H9 (cell line): ENCODE results near the gene DCAF12. TPM values are rescaled to one million over a fixed set of nuclear protein-coding genes. Genes with fewer than 3 reads are reported as not detected.

Experiments used
- DNase-seq: peaks from one replicate; pipeline ENCODE4 v3.0.0-alpha.2; 2017
- H2AFZ ChIP-seq: one replicate; pipeline ENCODE4 v1.6.1; 2013; ENCODE audit warnings: mild to moderate bottlenecking, low read length, control low read depth, moderate library complexity
- H2AK5ac ChIP-seq: 2 replicates; pipeline ENCODE4 v1.6.1; 2013; ENCODE audit warnings: low read length, control low read depth, mixed read lengths; ENCODE audit not compliant: insufficient read length
- H2BK120ac ChIP-seq: one replicate; pipeline ENCODE4 v1.6.1; 2013; ENCODE audit warnings: low read depth, mild to moderate bottlenecking, low read length, control low read depth, inconsistent platforms; ENCODE audit not compliant: poor library complexity, severe bottlenecking
- H2BK12ac ChIP-seq: 2 replicates; pipeline ENCODE4 v1.6.1; 2013; ENCODE audit warnings: low read length, control low read depth, mixed read lengths, low read depth; ENCODE audit not compliant: insufficient read length
- H2BK15ac ChIP-seq: 2 replicates; pipeline ENCODE4 v1.6.1; 2013; ENCODE audit warnings: low read depth, low read length, control low read depth
- H2BK20ac ChIP-seq: one replicate; pipeline ENCODE4 v1.6.1; 2013; ENCODE audit warnings: low read depth, mild to moderate bottlenecking, low read length, control low read depth, inconsistent platforms; ENCODE audit not compliant: poor library complexity, severe bottlenecking
- H2BK5ac ChIP-seq: 2 replicates; pipeline ENCODE4 v1.6.1; 2013; ENCODE audit warnings: low read length, control low read depth, mixed read lengths; ENCODE audit not compliant: insufficient read length
- H3K14ac ChIP-seq: 2 replicates; pipeline ENCODE4 v1.6.1; 2013; ENCODE audit warnings: low read length, control low read depth; ENCODE audit not compliant: insufficient read depth
- H3K18ac ChIP-seq: 2 replicates; pipeline ENCODE4 v1.6.1; 2013; ENCODE audit warnings: low read depth, mild to moderate bottlenecking, mixed read lengths, low read length, control low read depth; ENCODE audit not compliant: insufficient read length
- H3K23ac ChIP-seq: 2 replicates; pipeline ENCODE4 v1.6.1; 2013; ENCODE audit warnings: low read length, control low read depth, mixed read lengths, low read depth; ENCODE audit not compliant: insufficient read length
- H3K23me2 ChIP-seq: 2 replicates; pipeline ENCODE4 v1.6.1; 2013; ENCODE audit warnings: low read depth, mild to moderate bottlenecking, mixed read lengths, low read length, control low read depth; ENCODE audit not compliant: insufficient read length, poor library complexity, severe bottlenecking
- H3K27ac ChIP-seq: 2 replicates; pipeline ENCODE4 v1.5.1; 2013; ENCODE audit warnings: low read length, control low read depth, mixed read lengths, low read depth; ENCODE audit not compliant: insufficient read length
- H3K27me3 ChIP-seq: 2 replicates; pipeline ENCODE4 v1.6.1; 2013; ENCODE audit warnings: low read length, control low read depth, inconsistent platforms; ENCODE audit not compliant: insufficient read depth
- H3K4ac ChIP-seq: 2 replicates; pipeline ENCODE4 v1.6.1; 2013; ENCODE audit warnings: low read depth, mild to moderate bottlenecking, control low read depth, inconsistent platforms, low read length, moderate library complexity
- H3K4me1 ChIP-seq: 2 replicates; pipeline ENCODE4 v1.6.1; 2013; ENCODE audit warnings: low read length, control low read depth, inconsistent platforms; ENCODE audit not compliant: insufficient read depth
- H3K4me2 ChIP-seq: 2 replicates; pipeline ENCODE4 v1.6.1; 2013; ENCODE audit warnings: low read length, control low read depth, mixed read lengths; ENCODE audit not compliant: insufficient read length, insufficient read depth
- H3K56ac ChIP-seq: 2 replicates; pipeline ENCODE4 v1.6.1; 2013; ENCODE audit warnings: low read depth, mild to moderate bottlenecking, mixed read lengths, low read length, control low read depth; ENCODE audit not compliant: insufficient read length
- H3K79me1 ChIP-seq: 2 replicates; pipeline ENCODE4 v1.6.1; 2013; ENCODE audit warnings: low read depth, mild to moderate bottlenecking, moderate library complexity, low read length, control low read depth, inconsistent platforms; ENCODE audit not compliant: insufficient read depth, poor library complexity, severe bottlenecking
- H3K79me2 ChIP-seq: 2 replicates; pipeline ENCODE4 v1.6.1; 2013; ENCODE audit warnings: low read length, control low read depth, inconsistent platforms; ENCODE audit not compliant: insufficient read depth
- H3K9ac ChIP-seq: 2 replicates; pipeline ENCODE4 v1.6.1; 2013; ENCODE audit warnings: low read length, control low read depth, mixed read lengths; ENCODE audit not compliant: insufficient read length; ENCODE audit errors: extremely low read depth
- H3K9me3 ChIP-seq: one replicate; pipeline ENCODE4 v1.6.1; 2013; ENCODE audit warnings: low read depth, low read length, inconsistent platforms; ENCODE audit not compliant: control insufficient read depth
- H3T11ph ChIP-seq: one replicate; pipeline ENCODE4 v1.6.1; 2013; ENCODE audit warnings: mild to moderate bottlenecking, low read length, control low read depth, inconsistent platforms
- H4K20me1 ChIP-seq: one replicate; pipeline ENCODE4 v1.6.1; 2013; ENCODE audit not compliant: control insufficient read depth, insufficient read length, insufficient read depth
- H4K5ac ChIP-seq: 2 replicates; pipeline ENCODE4 v1.6.1; 2013; ENCODE audit warnings: low read depth, mild to moderate bottlenecking, mixed read lengths, low read length, control low read depth; ENCODE audit not compliant: insufficient read length
- H4K8ac ChIP-seq: replicated peaks from 2 replicates; pipeline ENCODE4 v1.6.1; 2013; ENCODE audit warnings: low read length, control low read depth, mixed read lengths, low read depth; ENCODE audit not compliant: insufficient read length
- H4K91ac ChIP-seq: 2 replicates; pipeline ENCODE4 v1.6.1; 2013; ENCODE audit warnings: low read depth, mild to moderate bottlenecking, moderate library complexity, mixed read lengths, low read length, control low read depth; ENCODE audit not compliant: insufficient read length
- H3K27ac Mint-ChIP-seq, 3 experiments: 2 replicates in 2 of 3; 3 replicates in 1 of 3; pipeline ENCODE4 v1.8.0; 2020 to 2021; ENCODE audit warnings: mixed read lengths in 3 of 3, mild to moderate bottlenecking in 1 of 3, moderate library complexity in 1 of 3
- H3K27me3 Mint-ChIP-seq: 2 replicates; pipeline ENCODE4 v1.8.0; 2021; ENCODE audit warnings: low read depth, mild to moderate bottlenecking, moderate library complexity, mixed read lengths
- H3K36me3 Mint-ChIP-seq, 3 experiments: 2 replicates in 2 of 3; 3 replicates in 1 of 3; pipeline ENCODE4 v1.8.0; 2020 to 2021; ENCODE audit warnings: low read depth in 3 of 3, mixed read lengths in 3 of 3; ENCODE audit not compliant: insufficient read depth in 1 of 3
- H3K4me1 Mint-ChIP-seq, 2 experiments: 2 replicates each; pipeline ENCODE4 v1.8.0; 2020; ENCODE audit warnings: mixed read lengths in 2 of 2
- H3K4me3 Mint-ChIP-seq, 2 experiments: 2 replicates in 1 of 2; 3 replicates in 1 of 2; pipeline ENCODE4 v1.8.0; 2020 to 2021; ENCODE audit warnings: mild to moderate bottlenecking in 2 of 2, mixed read lengths in 2 of 2, moderate library complexity in 1 of 2
- H3K9me3 Mint-ChIP-seq, 2 experiments: 2 replicates in 1 of 2; 3 replicates in 1 of 2; pipeline ENCODE4 v1.8.0; 2020; ENCODE audit warnings: mild to moderate bottlenecking in 2 of 2, mixed read lengths in 2 of 2, moderate library complexity in 1 of 2
- CTCF ChIP-seq: fragments of 200-600 bp; sonication (generic); conservative IDR thresholded peaks from 3 replicates; pipeline ENCODE4 v1.8.0; 2021; ENCODE audit warnings: antibody characterized with exemption, mild to moderate bottlenecking
- WGBS: extraction: QIAGEN DNeasy Blood & Tissue Kit; methylation state at CpG from one replicate; pipeline ENCODE4 v1.1.7; 2013; ENCODE audit warnings: missing lambda C conversion rate, low lambda C conversion rate, mixed read lengths; ENCODE audit not compliant: insufficient read length; ENCODE audit errors: extremely low coverage; 5-methylcytosine and 5-hydroxymethylcytosine counted together
- total RNA-seq: library from RNA; stranded (reverse); gene quantifications from 2 replicates; pipeline ENCODE4 v1.2.1, GENCODE V29; 2021

Gene DCAF12
- total RNA-seq, 1 experiment from 2014 or later: 33.6 TPM

- H4K8ac ChIP-seq: no peak overlapping the region
- no peak overlapping the region for H3K14ac ChIP-seq
- no peak overlapping the region for H3K23ac ChIP-seq
- no peak overlapping the region for H3K9ac ChIP-seq
- H2BK5ac ChIP-seq: no peak overlapping the region
- H3K4me3 Mint-ChIP-seq: peak overlapping the region in 1 of 2 experiments; percentile 12; a peak in 2 of 5 replicates
- peaks cover 15 to 25% of the 10 kb centered on the region in 2 experiments for H3K4me1 Mint-ChIP-seq
- no peak overlapping the region for H3T11ph ChIP-seq
- H3K27me3 Mint-ChIP-seq: no peaks in the 10 kb centered on the region
- no peak overlapping the region for H3K56ac ChIP-seq
- H3K79me1 ChIP-seq: peaks cover 12% of the 10 kb centered on the region
- no peak overlapping the region for H3K4ac ChIP-seq
- no peak overlapping the region for H3K4me2 ChIP-seq
- no peak overlapping the region for H3K18ac ChIP-seq
- no peak for TF ChIP-seq CTCF
- H3K27ac Mint-ChIP-seq: no peak overlapping the region
- H4K5ac ChIP-seq: no peak overlapping the region
- WGBS: no CpG with 5 or more reads among the region's 6 CpGs
- H2BK20ac ChIP-seq: no peak overlapping the region
- H2BK120ac ChIP-seq: no peak overlapping the region
- H3K4me1 ChIP-seq: peaks cover 4% of the 10 kb centered on the region; the same call in 1 of the 2 replicates
- H3K27ac ChIP-seq: no peak overlapping the region
- no peak overlapping the region for H2AK5ac ChIP-seq
- peaks cover 11% of the 10 kb centered on the region; the same call in 1 of the 2 replicates for H3K79me2 ChIP-seq
- H3K27me3 ChIP-seq: no peaks in the 10 kb centered on the region
- H4K91ac ChIP-seq: no peak overlapping the region
- DNase-seq: no peak
- H3K36me3 Mint-ChIP-seq: peaks cover 20 to 52% (median 43%) of the 10 kb centered on the region in 3 experiments; a peak in 6 of 7 replicates
- H4K20me1 ChIP-seq: no peaks in the 10 kb centered on the region
- no peak overlapping the region for H2BK12ac ChIP-seq
- H2AFZ ChIP-seq: no peak overlapping the region
- H3K9me3 Mint-ChIP-seq: no peaks in the 10 kb centered on the region; a peak in 1 of 5 replicates
- no peak overlapping the region for H2BK15ac ChIP-seq
- H3K23me2 ChIP-seq: peaks cover 11% of the 10 kb centered on the region
- no peaks in the 10 kb centered on the region for H3K9me3 ChIP-seq
Observed at GRCh38 chr9:34123682-34124081, 2.8 kb downstream of the DCAF12 start.
